GM23338 (cell line): ENCODE measurements around the gene TTC33. TPM values are rescaled to one million over a fixed set of nuclear protein-coding genes. Genes with fewer than 3 reads are reported as not detected.

Experiments used
- ATAC-seq: fragments of 200-7000 bp; cut with Tn5 transposase; 3 replicates; pipeline ENCODE4 v1.9.1; 2020
- DNase-seq: peaks from one replicate; pipeline ENCODE4 v3.0.0-alpha.2; 2015; ENCODE audit warnings: low spot score
- H2AFZ ChIP-seq: fragments of 200-600 bp; sonication (generic); 2 replicates; pipeline ENCODE4 v1.8.0; 2016; ENCODE audit warnings: antibody characterized with exemption, mild to moderate bottlenecking, moderate library complexity
- H3F3A ChIP-seq: fragments of 200-600 bp; sonication (generic); replicated peaks from 2 replicates; pipeline ENCODE4 v1.8.0; 2017; ENCODE audit warnings: antibody characterized with exemption, mixed run types, low read depth
- H3K27ac ChIP-seq: fragments of 200-600 bp; sonication (generic); 2 replicates; pipeline ENCODE4 v1.6.1; 2016; ENCODE audit warnings: low read depth
- H3K27me3 ChIP-seq: fragments of 200-600 bp; sonication (generic); 2 replicates; pipeline ENCODE4 v1.8.0; 2016; ENCODE audit warnings: mild to moderate bottlenecking, mixed run types, moderate library complexity; ENCODE audit not compliant: insufficient read depth
- H3K36me3 ChIP-seq: fragments of 200-600 bp; sonication (generic); 2 replicates; pipeline ENCODE4 v1.8.0; 2016; ENCODE audit warnings: mild to moderate bottlenecking; ENCODE audit not compliant: insufficient read depth
- H3K4me1 ChIP-seq: fragments of 200-600 bp; sonication (generic); 2 replicates; pipeline ENCODE4 v1.8.0; 2016; ENCODE audit warnings: mild to moderate bottlenecking, moderate library complexity; ENCODE audit not compliant: insufficient read depth
- H3K4me2 ChIP-seq: fragments of 200-600 bp; sonication (generic); 2 replicates; pipeline ENCODE4 v1.7.1; 2017; ENCODE audit warnings: mixed run types
- H3K4me3 ChIP-seq: fragments of 200-600 bp; sonication (generic); 2 replicates; pipeline ENCODE4 v1.6.1; 2016; ENCODE audit warnings: mixed run types
- H3K79me2 ChIP-seq: fragments of 200-600 bp; sonication (generic); replicated peaks from 2 replicates; pipeline ENCODE4 v1.8.0; 2017; ENCODE audit warnings: mild to moderate bottlenecking; ENCODE audit not compliant: insufficient read depth
- H3K9me2 ChIP-seq: fragments of 200-600 bp; sonication (generic); 2 replicates; pipeline ENCODE4 v1.8.0; 2017; ENCODE audit not compliant: insufficient read depth
- H4K20me1 ChIP-seq: fragments of 200-600 bp; sonication (generic); replicated peaks from 2 replicates; pipeline ENCODE4 v1.8.0; 2017; ENCODE audit warnings: mild to moderate bottlenecking; ENCODE audit not compliant: insufficient read depth
- H3K27ac Mint-ChIP-seq: 2 replicates; pipeline ENCODE4 v1.8.0; 2020; ENCODE audit warnings: inconsistent platforms, mild to moderate bottlenecking, moderate library complexity, mixed read lengths
- H3K27me3 Mint-ChIP-seq: 3 replicates; pipeline ENCODE4 v1.8.0; 2022; ENCODE audit warnings: low read depth, mild to moderate bottlenecking, moderate library complexity, mixed read lengths, inconsistent platforms; ENCODE audit not compliant: insufficient read depth, poor library complexity
- H3K36me3 Mint-ChIP-seq: 3 replicates; pipeline ENCODE4 v1.8.0; 2021; ENCODE audit warnings: low read depth, mild to moderate bottlenecking, inconsistent platforms, moderate library complexity, mixed read lengths
- H3K4me1 Mint-ChIP-seq: 3 replicates; pipeline ENCODE4 v1.8.0; 2020; ENCODE audit warnings: mild to moderate bottlenecking, inconsistent platforms, mixed read lengths
- H3K4me3 Mint-ChIP-seq: 3 replicates; pipeline ENCODE4 v1.8.0; 2021; ENCODE audit warnings: moderate library complexity, mild to moderate bottlenecking, inconsistent platforms, mixed read lengths
- H3K9me3 Mint-ChIP-seq: 3 replicates; pipeline ENCODE4 v1.8.0; 2020; ENCODE audit warnings: moderate library complexity, mild to moderate bottlenecking, inconsistent platforms, mixed read lengths
- CREB1 ChIP-seq: fragments of 250-450 bp; sonication (Bioruptor Pico); IDR thresholded peaks from 2 replicates; pipeline ENCODE4 v1.5.0; 2020; ENCODE audit warnings: low read depth, mild to moderate bottlenecking, moderate library complexity
- EZH2phosphoT487 ChIP-seq: fragments of 200-600 bp; sonication (generic); IDR thresholded peaks from one replicate; pipeline ENCODE4 v1.8.1; 2018; ENCODE audit warnings: antibody characterized with exemption; ENCODE audit not compliant: unreplicated experiment
- JUNB ChIP-seq: IDR thresholded peaks from one replicate; pipeline ENCODE4 v1.6.1; 2016; ENCODE audit warnings: antibody characterized with exemption; ENCODE audit not compliant: unreplicated experiment
- NANOG ChIP-seq: IDR thresholded peaks from 2 replicates; pipeline ENCODE4 v1.6.1; 2016; ENCODE audit warnings: antibody characterized with exemption, borderline replicate concordance
- POLR2AphosphoS5 ChIP-seq: IDR thresholded peaks from 2 replicates; pipeline ENCODE4 v1.6.1; 2016; ENCODE audit warnings: antibody characterized with exemption, low read depth
- STAT1 ChIP-seq: IDR thresholded peaks from one replicate; pipeline ENCODE4 v1.6.1; 2016; ENCODE audit warnings: antibody characterized with exemption; ENCODE audit not compliant: unreplicated experiment
- ZNF114 ChIP-seq: fragments of 250-450 bp; sonication (Bioruptor Pico); IDR thresholded peaks from 2 replicates; pipeline ENCODE4 v1.5.0; 2020; ENCODE audit warnings: mild to moderate bottlenecking, moderate library complexity
- ZNF331 ChIP-seq: fragments of 250-450 bp; sonication (Bioruptor Pico); IDR thresholded peaks from 2 replicates; pipeline ENCODE4 v1.5.0; 2020; ENCODE audit warnings: low read depth, mild to moderate bottlenecking, moderate library complexity
- polyA plus RNA-seq: library from polyadenylated mRNA; unstranded; fragments of >200 nt; fragmentation: Nextera tagmentation; extraction: Ambion mirVana; gene quantifications from 2 replicates; pipeline ENCODE4 v1.2.1, GENCODE V29; 2016
- total RNA-seq: library from RNA; depleted of rRNA; stranded (reverse); fragments of >200 nt; shearing (Covaris generic); gene quantifications from 2 replicates; pipeline ENCODE4 v1.2.3, GENCODE V29; 2014
- TF ChIP-seq, protein P1 (sequence below), 2 experiments: fragments of 200-600 bp in 1 of 2; sonication (generic) in 1 of 2; conservative IDR thresholded peaks; 2 replicates each; pipeline versions ENCODE4 v1.5.1 to v1.6.1; 2016 to 2017; ENCODE audit warnings: antibody characterized with exemption in 2 of 2, low read depth in 2 of 2, mild to moderate bottlenecking in 2 of 2, moderate library complexity in 1 of 2
- TF ChIP-seq, protein P2 (sequence below): IDR thresholded peaks from 2 replicates; pipeline ENCODE4 v1.6.1; 2016; ENCODE audit warnings: antibody characterized with exemption
- TF ChIP-seq, protein P3 (sequence below): fragments of 250-450 bp; sonication (Bioruptor Pico); IDR thresholded peaks from 2 replicates; pipeline ENCODE4 v1.5.0; 2020; ENCODE audit warnings: mild to moderate bottlenecking, moderate library complexity

TTC33 gene
- total and polyA plus RNA-seq, 2 experiments from 2014 or later = 4.1 to 11.5 TPM

DNA sequence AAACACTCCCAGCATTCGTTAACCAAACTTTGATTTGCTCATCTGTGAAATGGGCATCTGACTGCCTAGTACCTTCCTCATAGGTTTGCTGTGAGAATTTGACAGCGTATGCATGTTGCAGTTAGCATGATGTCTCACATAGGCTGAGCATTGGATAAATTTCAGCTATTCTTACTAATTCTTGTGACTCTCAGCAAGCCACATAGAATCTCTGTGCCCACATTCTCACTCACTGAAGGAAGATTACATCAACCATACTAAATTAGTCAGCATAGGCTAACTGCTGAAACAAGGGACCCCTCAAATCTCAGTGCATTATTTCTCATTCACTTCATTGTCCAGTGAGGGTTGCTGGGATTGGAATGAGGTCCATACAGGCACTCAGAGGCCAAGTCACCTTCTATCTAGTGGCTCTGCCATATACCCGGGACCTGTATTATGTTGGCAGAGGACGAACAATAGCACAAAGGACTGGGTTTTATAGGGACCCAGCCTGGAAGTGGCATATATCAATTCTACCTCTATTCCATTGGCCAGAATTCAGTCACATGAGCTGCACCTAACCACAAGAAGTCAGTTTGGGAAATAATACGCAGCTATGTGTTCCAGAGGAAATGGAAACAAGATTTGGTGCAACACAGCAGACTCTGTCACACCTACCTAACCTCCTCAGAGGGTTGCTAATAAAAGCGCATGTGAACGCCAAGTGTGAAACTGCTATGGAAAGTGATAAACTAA is 80.2 kb downstream of the TTC33 start:
- Mint-ChIP-seq H3K36me3 (no peaks in the 10 kb centered on the region), H3K27me3 (peaks cover 13% of the 10 kb centered on the region), H3K4me1 (peaks cover 23% of the 10 kb centered on the region), H3K4me3 (no peak overlapping the region), H3K9me3 (no peaks in the 10 kb centered on the region), H3K27ac (no peak overlapping the region)
- Histone ChIP-seq H3K79me2 (no peaks in the 10 kb centered on the region), H4K20me1 (no peaks in the 10 kb centered on the region), H3K27me3 (peaks cover 19% of the 10 kb centered on the region), H3K4me2 (no peak overlapping the region), H3F3A (0 out of 2 replicates have a peak, but pooled peaks cover 9% of the 10 kb centered on the region), H3K36me3 (no peaks in the 10 kb centered on the region), H2AFZ (no peak overlapping the region), H3K4me3 (no peak overlapping the region), H3K27ac (no peak overlapping the region), H3K4me1 (peaks cover 8% of the 10 kb centered on the region), H3K9me2 (no peaks in the 10 kb centered on the region)
- ATAC-seq (no peak), DNase-seq (no peak)
- TF ChIP-seq, protein P1, sequence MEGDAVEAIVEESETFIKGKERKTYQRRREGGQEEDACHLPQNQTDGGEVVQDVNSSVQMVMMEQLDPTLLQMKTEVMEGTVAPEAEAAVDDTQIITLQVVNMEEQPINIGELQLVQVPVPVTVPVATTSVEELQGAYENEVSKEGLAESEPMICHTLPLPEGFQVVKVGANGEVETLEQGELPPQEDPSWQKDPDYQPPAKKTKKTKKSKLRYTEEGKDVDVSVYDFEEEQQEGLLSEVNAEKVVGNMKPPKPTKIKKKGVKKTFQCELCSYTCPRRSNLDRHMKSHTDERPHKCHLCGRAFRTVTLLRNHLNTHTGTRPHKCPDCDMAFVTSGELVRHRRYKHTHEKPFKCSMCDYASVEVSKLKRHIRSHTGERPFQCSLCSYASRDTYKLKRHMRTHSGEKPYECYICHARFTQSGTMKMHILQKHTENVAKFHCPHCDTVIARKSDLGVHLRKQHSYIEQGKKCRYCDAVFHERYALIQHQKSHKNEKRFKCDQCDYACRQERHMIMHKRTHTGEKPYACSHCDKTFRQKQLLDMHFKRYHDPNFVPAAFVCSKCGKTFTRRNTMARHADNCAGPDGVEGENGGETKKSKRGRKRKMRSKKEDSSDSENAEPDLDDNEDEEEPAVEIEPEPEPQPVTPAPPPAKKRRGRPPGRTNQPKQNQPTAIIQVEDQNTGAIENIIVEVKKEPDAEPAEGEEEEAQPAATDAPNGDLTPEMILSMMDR (conservative IDR thresholded peaks at IDR 0.05; ENCODE audit: low read depth in 2 of 2) = no peak
- no peak for TF ChIP-seq EZH2phosphoT487
- no peak for TF ChIP-seq ZNF114 (CRISPR knock-in tag)
- TF ChIP-seq, protein P2, sequence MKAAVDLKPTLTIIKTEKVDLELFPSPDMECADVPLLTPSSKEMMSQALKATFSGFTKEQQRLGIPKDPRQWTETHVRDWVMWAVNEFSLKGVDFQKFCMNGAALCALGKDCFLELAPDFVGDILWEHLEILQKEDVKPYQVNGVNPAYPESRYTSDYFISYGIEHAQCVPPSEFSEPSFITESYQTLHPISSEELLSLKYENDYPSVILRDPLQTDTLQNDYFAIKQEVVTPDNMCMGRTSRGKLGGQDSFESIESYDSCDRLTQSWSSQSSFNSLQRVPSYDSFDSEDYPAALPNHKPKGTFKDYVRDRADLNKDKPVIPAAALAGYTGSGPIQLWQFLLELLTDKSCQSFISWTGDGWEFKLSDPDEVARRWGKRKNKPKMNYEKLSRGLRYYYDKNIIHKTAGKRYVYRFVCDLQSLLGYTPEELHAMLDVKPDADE = no peak
- no peak for TF ChIP-seq NANOG
- no peak for TF ChIP-seq CREB1 (CRISPR knock-in tag)
- TF ChIP-seq JUNB = no peak
- TF ChIP-seq, protein P3, sequence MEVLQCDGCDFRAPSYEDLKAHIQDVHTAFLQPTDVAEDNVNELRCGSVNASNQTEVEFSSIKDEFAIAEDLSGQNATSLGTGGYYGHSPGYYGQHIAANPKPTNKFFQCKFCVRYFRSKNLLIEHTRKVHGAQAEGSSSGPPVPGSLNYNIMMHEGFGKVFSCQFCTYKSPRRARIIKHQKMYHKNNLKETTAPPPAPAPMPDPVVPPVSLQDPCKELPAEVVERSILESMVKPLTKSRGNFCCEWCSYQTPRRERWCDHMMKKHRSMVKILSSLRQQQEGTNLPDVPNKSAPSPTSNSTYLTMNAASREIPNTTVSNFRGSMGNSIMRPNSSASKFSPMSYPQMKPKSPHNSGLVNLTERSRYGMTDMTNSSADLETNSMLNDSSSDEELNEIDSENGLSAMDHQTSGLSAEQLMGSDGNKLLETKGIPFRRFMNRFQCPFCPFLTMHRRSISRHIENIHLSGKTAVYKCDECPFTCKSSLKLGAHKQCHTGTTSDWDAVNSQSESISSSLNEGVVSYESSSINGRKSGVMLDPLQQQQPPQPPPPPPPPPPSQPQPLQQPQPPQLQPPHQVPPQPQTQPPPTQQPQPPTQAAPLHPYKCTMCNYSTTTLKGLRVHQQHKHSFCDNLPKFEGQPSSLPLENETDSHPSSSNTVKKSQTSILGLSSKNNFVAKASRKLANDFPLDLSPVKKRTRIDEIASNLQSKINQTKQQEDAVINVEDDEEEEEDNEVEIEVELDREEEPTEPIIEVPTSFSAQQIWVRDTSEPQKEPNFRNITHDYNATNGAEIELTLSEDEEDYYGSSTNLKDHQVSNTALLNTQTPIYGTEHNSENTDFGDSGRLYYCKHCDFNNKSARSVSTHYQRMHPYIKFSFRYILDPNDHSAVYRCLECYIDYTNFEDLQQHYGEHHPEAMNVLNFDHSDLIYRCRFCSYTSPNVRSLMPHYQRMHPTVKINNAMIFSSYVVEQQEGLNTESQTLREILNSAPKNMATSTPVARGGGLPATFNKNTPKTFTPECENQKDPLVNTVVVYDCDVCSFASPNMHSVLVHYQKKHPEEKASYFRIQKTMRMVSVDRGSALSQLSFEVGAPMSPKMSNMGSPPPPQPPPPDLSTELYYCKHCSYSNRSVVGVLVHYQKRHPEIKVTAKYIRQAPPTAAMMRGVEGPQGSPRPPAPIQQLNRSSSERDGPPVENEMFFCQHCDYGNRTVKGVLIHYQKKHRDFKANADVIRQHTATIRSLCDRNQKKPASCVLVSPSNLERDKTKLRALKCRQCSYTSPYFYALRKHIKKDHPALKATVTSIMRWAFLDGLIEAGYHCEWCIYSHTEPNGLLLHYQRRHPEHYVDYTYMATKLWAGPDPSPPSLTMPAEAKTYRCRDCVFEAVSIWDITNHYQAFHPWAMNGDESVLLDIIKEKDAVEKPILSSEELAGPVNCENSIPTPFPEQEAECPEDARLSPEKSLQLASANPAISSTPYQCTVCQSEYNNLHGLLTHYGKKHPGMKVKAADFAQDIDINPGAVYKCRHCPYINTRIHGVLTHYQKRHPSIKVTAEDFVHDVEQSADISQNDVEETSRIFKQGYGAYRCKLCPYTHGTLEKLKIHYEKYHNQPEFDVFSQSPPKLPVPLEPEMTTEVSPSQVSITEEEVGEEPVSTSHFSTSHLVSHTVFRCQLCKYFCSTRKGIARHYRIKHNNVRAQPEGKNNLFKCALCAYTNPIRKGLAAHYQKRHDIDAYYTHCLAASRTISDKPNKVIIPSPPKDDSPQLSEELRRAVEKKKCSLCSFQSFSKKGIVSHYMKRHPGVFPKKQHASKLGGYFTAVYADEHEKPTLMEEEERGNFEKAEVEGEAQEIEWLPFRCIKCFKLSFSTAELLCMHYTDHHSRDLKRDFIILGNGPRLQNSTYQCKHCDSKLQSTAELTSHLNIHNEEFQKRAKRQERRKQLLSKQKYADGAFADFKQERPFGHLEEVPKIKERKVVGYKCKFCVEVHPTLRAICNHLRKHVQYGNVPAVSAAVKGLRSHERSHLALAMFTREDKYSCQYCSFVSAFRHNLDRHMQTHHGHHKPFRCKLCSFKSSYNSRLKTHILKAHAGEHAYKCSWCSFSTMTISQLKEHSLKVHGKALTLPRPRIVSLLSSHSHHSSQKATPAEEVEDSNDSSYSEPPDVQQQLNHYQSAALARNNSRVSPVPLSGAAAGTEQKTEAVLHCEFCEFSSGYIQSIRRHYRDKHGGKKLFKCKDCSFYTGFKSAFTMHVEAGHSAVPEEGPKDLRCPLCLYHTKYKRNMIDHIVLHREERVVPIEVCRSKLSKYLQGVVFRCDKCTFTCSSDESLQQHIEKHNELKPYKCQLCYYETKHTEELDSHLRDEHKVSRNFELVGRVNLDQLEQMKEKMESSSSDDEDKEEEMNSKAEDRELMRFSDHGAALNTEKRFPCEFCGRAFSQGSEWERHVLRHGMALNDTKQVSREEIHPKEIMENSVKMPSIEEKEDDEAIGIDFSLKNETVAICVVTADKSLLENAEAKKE (CRISPR knock-in tag) = no peak
- no peak for TF ChIP-seq ZNF331 (CRISPR knock-in tag)
- no peak for TF ChIP-seq STAT1
- no peak for TF ChIP-seq POLR2AphosphoS5
